GM12801 (cell line): Measurements from ENCODE around the gene TOB1.

ENCODE experiments used
- TF ChIP-seq, protein P1 (sequence below): IDR thresholded peaks from one replicate; pipeline ENCODE4 v1.5.1; 2011; ENCODE audit warnings: control low read depth; ENCODE audit not compliant: insufficient read length; ENCODE audit errors: extremely low read depth

Gene TOB1

DNA sequence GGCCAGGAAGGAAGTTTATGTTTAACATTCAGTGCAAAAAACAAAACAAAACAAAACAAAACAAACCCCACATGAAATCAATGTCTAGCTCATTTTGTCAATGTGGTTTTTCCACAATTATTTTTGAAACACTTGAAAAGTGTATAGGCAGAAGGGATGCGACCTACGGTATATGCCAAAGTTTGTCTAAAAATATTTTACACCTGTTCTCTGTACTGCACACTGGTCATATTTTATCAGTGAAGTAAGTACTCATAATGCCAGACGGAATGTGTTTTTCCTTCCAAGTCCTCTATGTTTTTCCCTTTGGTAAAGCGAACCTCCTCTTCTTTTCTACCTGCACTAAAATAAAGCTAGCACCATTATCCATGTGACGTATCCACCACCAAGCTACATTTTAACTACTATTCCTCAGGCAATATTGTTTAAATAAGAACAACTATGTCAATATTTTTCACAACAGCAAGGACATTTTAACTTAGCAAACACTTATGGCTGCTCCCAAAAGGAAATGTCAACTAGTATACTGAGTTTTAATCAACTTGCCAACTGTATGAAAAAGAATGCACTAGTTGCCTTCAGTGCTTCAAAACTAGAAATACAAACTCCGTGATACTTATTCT, 10.3 kb downstream of the TOB1 start:
- TF ChIP-seq, protein P1, sequence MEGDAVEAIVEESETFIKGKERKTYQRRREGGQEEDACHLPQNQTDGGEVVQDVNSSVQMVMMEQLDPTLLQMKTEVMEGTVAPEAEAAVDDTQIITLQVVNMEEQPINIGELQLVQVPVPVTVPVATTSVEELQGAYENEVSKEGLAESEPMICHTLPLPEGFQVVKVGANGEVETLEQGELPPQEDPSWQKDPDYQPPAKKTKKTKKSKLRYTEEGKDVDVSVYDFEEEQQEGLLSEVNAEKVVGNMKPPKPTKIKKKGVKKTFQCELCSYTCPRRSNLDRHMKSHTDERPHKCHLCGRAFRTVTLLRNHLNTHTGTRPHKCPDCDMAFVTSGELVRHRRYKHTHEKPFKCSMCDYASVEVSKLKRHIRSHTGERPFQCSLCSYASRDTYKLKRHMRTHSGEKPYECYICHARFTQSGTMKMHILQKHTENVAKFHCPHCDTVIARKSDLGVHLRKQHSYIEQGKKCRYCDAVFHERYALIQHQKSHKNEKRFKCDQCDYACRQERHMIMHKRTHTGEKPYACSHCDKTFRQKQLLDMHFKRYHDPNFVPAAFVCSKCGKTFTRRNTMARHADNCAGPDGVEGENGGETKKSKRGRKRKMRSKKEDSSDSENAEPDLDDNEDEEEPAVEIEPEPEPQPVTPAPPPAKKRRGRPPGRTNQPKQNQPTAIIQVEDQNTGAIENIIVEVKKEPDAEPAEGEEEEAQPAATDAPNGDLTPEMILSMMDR, result no peak

- TF ChIP-seq, protein P1, result no peak
Measured at GRCh38 chr17:50853781-50854180, 12.4 kb downstream of the TOB1 start.

GRCh38 chr17:50853015-50853615, 13.0 kb downstream of the TOB1 start:
- TF ChIP-seq, protein P1, result no peak

GRCh38 chr17:50850640-50851039, 15.5 kb downstream of the TOB1 start:
- TF ChIP-seq, protein P1, result no peak

DNA sequence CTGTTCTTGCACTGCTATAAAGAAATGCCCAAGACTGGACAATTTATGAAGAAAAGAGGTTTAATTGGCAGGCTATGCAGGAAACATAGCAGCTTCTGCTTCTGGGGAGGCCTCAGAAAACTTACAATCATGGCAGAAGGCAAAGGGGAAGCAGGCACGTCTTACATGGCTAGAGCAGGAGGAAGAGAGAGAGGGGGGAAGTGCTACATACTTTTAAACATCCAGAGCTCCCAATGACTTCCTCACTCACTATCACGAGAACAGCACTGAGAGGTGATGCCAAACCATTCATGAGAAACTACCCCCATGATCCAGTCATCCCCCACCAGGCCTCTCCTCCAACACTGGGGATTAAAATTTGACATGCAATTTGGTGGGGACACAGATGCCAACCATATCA, 17.4 kb downstream of the TOB1 start:
- TF ChIP-seq, protein P1, result no peak

- TF ChIP-seq, protein P1, result no peak
Measured at GRCh38 chr17:50848039-50848438, 18.1 kb downstream of the TOB1 start.

DNA sequence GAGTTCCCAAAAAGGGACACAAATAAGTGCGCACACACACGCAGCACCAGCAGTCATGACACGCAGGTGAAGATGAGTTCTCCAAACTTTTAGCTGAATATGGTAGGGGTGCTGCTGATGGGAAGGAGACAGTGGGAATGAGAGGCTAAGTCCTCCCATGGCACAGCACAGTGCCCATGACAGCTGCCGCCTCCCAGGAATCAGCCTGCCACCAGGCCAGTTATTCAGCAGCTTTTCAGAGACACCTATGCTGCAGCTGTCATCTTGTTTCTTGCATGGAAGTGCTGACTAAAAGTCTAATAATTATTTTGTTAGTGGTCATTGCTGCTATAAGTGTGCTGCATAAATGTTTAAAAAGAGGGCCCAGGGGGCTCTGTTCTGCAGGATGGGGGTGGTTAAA, 18.6 kb downstream of the TOB1 start:
- TF ChIP-seq, protein P1, result no peak
